EH (cell line): Measurements from ENCODE around the gene MBD5.

Source experiments
- DNase-seq: peaks from one replicate; pipeline ENCODE4 v3.0.0-alpha.2; 2015; ENCODE audit warnings: low read depth

MBD5 gene

DNA sequence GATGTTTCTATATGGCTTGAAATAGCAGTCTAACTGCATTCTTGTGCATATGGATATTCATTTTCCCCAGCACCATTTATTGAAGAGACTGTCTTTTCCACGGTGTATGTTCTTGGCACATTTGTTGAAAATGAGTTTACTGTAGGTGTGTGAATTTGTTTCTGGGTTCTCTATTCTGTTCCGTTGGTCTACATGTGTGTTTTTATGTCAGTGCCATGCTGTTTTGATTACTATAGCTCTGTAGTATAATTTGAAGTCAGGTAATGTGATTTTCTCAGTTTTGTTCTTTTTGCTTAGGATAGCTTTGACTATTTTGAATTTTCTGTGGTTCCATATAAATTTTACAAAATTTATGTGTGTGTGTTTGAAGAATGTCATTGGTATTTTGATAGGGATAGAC lies 201.0 kb downstream of the MBD5 start:
- DNase-seq, result no peak

DNA sequence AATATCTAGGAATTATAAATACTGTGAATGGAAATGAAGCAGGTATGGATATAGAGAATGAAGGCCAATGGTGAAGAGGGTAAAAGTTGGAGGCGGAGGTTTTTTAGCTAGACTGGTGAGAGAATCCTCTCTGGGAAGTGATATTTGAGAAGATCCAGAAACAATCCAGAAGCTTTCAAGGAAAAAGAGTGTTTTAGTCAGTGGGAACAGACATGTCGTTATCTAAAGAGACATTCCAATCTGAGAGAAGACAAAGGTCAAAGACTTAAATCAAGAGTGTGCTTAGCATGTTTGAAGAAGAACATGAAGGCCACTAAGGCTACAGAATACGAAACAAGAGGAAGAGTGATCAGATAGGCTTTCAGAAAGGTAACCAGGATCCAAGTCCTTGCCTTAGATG lies 211.0 kb downstream of the MBD5 start:
- DNase-seq, result no peak

- peak; percentile 7 for DNase-seq
These were observed 213.3 kb downstream of the MBD5 start for GRCh38 chr2:148234143-148234542.

DNA sequence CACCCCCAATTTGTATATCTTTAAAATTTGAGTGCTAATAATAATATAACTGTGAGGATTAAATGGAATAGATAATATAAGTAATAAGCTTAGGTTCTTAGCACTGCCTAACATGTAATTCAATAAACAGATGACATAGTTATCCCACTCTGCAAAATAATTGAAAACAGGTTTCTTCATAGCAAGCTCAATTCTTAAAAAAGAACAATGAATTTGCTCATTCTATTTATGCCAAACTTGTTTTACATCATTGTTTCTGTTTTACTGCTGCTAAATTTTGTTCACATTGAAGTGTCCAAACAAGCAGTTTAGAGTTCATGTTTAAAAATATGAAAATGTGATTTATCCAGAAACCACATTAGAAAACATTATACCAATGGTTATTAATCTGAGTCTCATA lies 217.0 kb downstream of the MBD5 start:
- no peak for DNase-seq

- peak; percentile 44 for DNase-seq
These were observed 217.7 kb downstream of the MBD5 start for GRCh38 chr2:148238561-148238960.

GRCh38 chr2:148240838-148241237 lies 219.9 kb downstream of the MBD5 start:
- no peak for DNase-seq

GRCh38 chr2:148244593-148245292 lies 223.9 kb downstream of the MBD5 start:
- DNase-seq, result peak; percentile 80

GRCh38 chr2:148251993-148252392 lies 231.1 kb downstream of the MBD5 start:
- DNase-seq, result no peak

GRCh38 chr2:148252646-148253045 lies 231.8 kb downstream of the MBD5 start:
- no peak for DNase-seq

- no peak for DNase-seq
These were observed 232.8 kb downstream of the MBD5 start for GRCh38 chr2:148253685-148254084.

- no peak for DNase-seq
These were observed 235.0 kb downstream of the MBD5 start for GRCh38 chr2:148255929-148256328.

GRCh38 chr2:148257276-148257675 lies 236.4 kb downstream of the MBD5 start:
- DNase-seq, result no peak

DNA sequence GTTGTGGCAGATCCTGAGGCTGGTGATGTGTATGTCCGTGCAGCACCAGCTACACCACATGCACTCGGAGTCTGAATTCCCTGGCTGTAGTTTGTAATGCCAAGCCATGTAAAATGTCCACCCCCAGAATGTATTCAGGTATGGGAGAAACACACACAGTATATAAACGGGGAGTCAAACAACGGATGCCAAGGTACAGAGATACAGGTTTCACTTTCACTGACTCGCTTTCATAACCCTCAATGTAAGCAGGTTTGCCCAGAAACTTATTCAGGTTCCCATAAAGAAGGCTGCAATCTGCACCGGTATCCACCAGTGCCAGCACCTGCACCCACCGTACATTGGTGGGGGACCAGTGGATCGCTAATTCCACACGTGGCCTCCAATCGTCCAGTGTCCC lies 237.2 kb downstream of the MBD5 start:
- no peak for DNase-seq

DNA sequence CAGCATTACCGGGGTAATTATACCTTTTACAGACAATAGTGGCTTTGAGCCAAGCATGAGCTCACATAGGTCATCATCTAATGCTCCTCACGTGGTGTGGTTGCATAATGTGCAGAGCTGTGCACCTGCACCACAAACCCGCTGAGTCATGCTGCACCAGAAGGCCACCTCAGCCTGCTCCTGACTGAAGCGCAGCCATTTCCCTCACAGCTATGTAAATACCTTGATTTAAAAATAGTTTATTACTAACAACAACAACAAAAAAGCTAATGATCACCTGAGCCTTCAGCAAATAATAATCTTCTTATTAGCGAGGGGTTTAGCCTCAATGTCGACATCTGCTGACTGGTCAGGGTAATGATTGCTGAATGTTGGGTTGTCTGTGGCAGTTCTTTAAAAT lies 238.8 kb downstream of the MBD5 start:
- no peak for DNase-seq

GRCh38 chr2:148263890-148264289 lies 243.0 kb downstream of the MBD5 start:
- DNase-seq, result no peak

GRCh38 chr2:148273158-148273691 lies 252.3 kb downstream of the MBD5 start:
- DNase-seq, result peak; percentile 68

- no peak for DNase-seq
These were observed 258.3 kb downstream of the MBD5 start for GRCh38 chr2:148279216-148279615.

- peak; percentile 35 for DNase-seq
These were observed 261.3 kb downstream of the MBD5 start for GRCh38 chr2:148282201-148282600.

DNA sequence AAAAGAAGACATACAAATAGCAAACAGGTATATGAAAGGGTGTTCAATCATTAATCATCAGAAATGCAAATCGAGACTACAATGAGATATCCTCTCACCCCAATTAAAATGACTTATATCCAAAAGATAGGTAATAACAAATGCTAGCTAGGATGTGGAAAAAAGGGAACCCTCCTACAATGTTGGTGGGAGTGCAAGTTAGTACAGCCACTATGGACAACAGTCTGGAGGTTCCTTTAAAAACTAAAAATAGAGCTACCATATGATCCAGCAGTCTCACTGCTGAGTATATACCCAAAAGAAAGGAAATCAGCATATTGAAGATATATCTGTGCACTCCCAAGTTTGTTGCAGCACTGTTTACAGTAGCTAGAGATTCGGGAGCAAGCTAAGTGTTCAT lies 271.5 kb downstream of the MBD5 start:
- DNase-seq, result no peak

DNA sequence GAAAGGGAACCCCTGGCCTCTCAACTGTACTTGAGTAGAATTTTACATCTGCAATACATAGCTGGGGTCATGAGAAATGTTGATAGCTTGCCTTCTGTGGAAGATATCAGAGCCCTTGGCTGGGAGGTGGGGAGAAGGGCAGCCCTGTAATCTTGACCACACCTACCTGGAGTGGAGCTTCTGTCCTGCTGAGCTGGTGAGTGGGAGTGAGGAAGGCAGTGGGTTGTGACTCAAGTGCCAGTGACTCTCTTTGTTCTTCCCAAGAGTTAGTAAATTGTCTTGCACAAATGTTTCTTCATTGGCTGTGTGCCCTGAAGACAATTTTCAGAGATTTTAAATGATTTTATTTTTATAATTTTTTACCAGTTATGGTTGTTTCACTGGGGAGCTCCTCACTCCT lies 277.3 kb downstream of the MBD5 start:
- DNase-seq, result no peak

GRCh38 chr2:148299616-148300015 lies 278.7 kb downstream of the MBD5 start:
- DNase-seq, result no peak

DNA sequence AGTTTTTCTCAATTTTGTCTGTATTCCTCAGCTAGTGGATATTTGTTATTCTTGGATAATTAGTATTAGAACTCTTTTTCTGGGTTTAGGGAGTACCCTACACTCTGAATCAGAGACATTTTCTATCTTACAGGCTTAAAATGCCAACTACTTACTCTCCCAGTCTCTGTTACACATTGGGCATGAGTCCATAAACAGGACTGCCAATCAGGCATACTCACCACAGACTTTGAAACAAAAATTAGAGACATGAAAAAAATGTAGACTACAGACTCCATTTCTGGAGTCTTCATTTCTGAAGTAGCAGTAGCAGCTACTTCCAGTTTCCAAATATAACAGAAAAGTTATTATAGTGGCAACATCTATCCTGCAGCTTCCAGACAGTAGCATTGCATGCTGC lies 279.7 kb downstream of the MBD5 start:
- DNase-seq, result peak; percentile 76

DNA sequence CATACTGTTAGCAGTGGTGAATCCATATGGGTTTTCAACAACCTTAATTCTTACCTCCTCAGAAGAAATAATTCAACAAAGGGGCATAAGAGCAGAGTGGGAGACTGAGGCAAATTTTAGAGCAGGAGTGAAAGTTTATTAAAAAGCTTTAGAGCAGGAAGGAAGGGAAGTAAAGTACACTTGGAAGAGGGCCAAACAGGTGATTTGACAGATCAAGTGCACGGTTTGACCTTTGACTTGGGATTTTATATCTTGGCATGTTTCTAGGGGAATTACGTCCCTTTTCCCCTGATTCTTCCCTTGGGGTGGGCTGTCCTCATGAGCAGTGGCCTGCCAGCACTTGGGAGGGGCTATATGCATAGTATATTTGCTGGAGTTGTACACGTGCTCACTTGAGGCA lies 280.5 kb downstream of the MBD5 start:
- DNase-seq, result no peak

GRCh38 chr2:148302526-148302925 lies 281.6 kb downstream of the MBD5 start:
- DNase-seq, result no peak
